ENCODE results near the gene CRY1. TPM values are rescaled to one million over a fixed set of nuclear protein-coding genes. Genes with fewer than 3 reads are reported as not detected.
"Not testable (repeated sequence)": the region's sequence is repeated elsewhere in the genome, so short reads cannot be mapped to it uniquely, and the experiment has no call there.

CRY1 gene
- total RNA-seq, 2 donors from 2014 or later: 9.5 to 17.2 TPM

DNA sequence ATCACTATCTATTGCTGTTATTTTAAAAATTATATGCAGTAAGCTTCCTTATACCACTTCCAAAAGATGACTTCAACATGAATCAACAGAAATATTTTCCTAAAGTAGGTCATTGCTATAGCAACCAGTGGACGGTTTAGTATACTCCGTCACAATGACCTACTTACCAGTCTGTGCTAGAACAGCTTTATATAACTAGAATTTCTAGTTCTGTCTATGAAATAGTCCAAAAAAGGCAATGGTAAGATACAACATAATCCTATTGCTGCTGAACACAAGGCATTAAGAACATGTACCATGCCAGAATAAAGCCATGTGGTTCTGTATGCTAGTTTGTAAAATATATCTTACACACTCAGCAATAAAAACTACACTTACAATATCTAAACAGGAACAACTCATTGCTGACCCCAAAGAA lies 65.7 kb downstream of the CRY1 start:
- peak; percentile 96 for ATAC-seq
- intact Hi-C loops (cut with DNase I): no loop called here
- DNase-seq: no peak

DNA sequence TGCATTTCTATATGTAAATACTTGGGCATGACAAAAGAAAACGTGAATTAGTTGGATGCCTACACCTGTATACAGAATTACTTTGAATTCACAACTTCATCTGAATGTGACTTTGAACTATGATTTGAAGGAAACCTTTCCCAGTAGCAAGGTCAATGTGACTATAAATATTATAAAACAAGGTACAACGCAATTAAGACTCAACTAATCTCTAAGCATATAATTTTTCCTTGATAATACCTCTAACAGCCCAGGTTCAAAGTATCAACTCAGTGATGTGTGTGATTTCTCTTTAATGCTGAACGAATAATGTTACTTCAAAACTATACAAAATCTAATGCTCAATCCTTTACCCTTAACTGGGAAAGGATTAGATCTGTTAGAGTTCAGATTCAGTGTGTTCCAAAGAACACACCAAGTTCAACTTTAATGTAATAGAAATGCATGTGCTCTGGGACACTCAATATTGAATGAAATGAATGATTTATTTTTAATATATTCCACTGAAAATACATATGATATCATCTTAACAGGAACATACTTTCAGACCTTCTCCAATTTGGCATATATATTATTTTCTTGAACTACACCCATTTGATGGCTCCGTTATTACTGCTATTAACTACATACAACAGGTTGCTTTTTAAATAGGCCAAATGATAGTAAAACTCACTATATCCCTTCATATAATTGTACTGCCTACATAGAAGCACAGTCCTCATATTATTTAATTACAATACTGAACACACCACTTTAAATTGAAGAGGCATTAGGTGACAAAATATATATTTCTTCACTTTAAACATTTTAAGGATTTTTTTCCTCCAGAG lies 66.3 kb downstream of the CRY1 start:
- ATAC-seq: peak in 1 of 2 donors; percentile 20
- DNase-seq: no peak
- intact Hi-C loops (cut with DNase I): no loop called here

DNA sequence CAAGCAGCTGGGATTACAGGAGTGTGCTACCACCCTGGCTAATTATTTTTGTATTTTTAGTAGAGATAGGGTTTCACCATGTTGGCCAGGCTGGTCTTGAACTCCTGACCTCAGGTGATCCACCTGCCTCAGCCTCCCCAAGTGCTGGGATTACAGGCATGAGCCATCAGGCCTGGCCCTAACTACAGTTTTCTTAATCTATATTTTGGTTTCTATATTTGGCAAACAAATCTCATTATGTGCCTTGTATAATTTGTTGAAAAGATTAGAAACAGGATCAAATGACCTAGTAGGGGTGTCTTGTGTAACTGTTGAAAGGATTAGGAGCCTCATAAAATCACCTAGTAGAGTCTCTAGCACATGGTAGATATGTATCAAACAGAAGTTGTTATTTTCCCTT lies 67.0 kb downstream of the CRY1 start:
- DNase-seq; ATAC-seq; intact Hi-C loops (cut with DNase I): not testable (repeated sequence)

DNA sequence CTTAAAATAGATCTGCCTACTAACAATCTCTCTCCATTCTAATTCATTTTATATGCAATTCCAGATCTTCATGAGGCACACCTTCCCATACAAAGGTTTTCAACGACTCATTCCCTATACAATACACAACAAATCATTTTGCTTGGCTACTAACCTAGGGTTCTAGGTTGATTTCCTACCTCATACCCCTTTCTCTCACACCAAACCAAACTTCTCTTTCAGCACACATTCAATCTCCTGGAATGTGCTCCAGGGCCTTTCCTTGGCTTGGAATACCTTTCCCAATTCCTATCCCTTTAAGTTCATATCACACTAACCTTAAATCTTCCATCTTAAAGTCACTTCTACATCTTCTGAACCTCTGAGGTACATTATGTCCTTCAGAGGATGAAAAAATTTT lies 67.7 kb downstream of the CRY1 start:
- DNase-seq (no peak), ATAC-seq (no peak)
- intact Hi-C loops (cut with DNase I): no loop called here

DNA sequence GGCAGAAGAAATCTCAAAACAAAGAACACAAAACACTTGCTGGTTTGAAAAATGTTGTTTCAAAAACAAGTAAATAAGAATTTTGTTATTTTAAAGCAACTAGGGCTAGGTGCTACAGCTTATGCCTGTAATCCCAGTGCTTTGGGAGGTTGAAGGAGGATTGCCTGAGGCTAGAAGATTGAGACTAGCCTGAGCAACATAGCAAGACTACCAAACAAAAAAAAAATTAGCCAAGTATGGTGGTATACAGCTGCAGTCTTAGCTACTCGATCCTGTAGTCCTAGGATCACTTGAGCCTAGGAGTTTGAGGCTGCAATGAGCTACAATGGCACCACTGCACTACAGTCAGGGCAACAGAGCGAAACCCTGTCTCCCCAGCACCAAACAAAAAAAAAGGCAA lies 73.8 kb downstream of the CRY1 start:
- ATAC-seq (no peak), DNase-seq (no peak)
- intact Hi-C loops (cut with DNase I): no loop called here

DNA sequence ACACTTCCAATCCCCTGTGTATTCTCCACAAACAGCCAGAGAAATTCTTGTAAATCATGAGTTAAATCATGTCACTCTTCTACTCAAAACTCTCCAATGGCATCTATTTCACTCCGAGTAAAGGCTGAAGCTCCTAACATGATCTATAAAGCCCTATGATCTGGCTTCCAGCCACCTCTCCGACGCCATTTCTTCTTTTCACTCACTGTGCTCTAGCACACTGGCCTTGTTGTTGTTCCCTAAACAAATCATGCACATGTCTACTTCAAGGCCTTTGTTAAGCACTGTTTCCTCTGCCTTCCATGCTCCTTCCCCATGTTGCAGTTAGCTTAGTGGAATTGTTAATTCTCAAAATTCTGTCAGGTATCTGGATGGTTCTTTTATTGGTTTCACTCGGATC lies 76.3 kb downstream of the CRY1 start:
- DNase-seq (no peak), ATAC-seq (no peak)
- intact Hi-C loops (cut with DNase I): no loop called here

DNA sequence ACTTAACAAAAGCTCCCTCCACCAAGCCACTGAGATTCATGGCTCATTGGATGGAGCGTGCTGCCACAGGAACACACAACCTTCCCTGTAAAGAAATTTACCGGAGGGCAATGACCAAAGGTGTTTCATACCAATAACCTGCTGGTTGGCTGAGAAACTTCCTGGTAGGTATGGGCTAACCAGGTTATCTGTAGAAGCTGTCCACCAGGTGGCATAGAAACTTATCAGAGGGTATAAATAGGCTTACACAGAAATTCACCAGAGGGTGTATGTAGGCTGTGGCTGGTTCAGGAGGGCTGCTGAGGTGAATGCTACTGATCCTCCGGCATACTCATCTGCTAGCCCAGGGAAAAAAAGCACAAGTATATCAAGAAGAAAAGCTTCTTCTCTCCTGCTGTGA lies 79.3 kb downstream of the CRY1 start:
- intact Hi-C loops (cut with DNase I): no loop called here
- peak in 1 of 2 donors; percentile 51 for ATAC-seq
- no peak for DNase-seq

DNA sequence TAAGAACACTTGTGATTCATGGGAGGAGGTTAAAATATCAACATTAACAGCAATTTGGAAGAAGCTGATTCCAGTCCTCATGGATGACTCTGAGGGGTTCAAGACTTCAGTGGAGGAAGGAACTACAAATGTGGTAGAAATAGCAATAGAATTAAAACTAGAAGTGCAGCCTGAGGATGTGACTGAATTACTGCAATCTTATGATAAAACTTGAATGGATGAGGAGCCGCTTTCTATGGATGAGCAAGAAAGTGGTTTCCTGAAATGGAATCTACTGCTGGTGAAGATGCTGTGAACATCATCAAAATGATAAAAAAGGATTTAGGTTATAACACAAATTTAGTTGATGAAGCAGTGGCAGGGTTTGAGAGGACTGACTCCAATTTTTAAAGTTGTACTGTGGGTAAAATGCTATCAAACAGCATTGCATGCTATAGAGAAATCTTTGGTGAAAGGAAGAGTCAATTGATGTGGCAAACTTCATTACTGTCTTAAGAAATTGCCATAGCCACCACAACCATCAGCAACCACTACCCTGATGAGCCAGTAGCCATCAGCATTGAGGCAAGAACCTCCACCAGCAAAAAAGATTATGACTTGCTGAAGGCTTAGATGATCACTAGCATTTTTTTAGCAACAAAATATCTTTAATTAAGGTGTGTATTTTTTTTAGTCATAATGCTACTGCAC lies 80.5 kb downstream of the CRY1 start:
- no peak for DNase-seq
- intact Hi-C loops (cut with DNase I): no loop called here
- ATAC-seq: no peak

DNA sequence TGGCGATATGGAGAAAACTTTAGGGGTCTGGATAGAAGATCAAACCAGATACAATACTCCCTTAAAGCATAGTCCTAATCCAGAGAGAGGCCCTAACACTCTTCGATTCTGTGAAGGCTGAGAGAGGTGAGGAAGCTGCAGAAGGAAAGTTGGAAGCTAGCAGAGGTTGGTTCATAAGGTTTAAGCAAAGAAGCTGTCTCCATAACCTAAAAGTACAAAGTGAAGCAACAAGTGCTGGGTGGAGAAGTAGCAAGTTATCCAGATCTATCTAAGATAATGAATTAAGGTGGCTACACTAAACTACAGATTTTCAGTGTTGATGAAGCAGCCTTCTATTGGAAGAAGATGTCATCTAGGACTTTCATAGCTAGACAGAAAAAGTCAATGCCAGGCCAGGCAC lies 81.8 kb downstream of the CRY1 start:
- no peak for ATAC-seq
- intact Hi-C loops (cut with DNase I): no loop called here
- no peak for DNase-seq

DNA sequence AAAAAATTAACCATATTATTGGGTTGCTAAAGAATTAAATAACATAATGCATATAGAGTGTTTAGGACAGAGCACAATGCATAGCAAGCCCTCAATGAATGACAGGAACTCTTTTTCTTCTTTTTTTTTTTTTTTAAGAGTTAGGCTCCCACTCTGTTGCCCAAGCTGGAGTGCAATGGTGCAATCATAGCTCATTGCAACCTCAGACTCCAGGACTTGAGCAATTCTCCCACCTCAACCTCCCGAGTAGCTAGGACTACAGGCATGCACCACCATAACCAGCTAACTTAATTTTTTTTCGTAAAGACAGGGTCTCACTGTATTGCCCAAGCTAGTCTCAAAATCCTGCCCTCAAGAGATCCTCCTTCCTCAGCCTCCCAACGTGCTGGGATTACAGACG lies 85.9 kb downstream of the CRY1 start:
- intact Hi-C loops (cut with DNase I): no loop called here
- no peak for ATAC-seq
- DNase-seq: no peak

DNA sequence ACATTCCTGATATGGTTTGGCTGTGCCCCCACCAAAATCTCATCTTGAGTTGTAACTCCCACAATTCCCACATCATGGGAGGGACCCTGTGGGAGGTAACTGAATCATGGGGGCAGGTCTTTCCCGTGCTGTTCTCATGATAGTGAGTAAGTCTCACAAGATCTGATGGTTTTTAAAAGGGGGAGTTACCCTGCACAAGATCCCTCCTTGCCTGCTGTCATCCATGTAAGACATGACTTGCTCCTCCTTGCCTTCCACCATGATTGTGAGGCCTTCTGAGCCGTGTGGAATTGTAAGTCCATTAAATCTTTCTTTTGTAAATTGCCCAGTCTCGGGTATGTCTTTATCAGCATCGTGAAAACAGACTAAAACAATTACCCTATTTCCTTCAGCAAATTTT lies 90.7 kb downstream of the CRY1 start:
- intact Hi-C loops (cut with DNase I); DNase-seq; ATAC-seq: not testable (repeated sequence)

DNA sequence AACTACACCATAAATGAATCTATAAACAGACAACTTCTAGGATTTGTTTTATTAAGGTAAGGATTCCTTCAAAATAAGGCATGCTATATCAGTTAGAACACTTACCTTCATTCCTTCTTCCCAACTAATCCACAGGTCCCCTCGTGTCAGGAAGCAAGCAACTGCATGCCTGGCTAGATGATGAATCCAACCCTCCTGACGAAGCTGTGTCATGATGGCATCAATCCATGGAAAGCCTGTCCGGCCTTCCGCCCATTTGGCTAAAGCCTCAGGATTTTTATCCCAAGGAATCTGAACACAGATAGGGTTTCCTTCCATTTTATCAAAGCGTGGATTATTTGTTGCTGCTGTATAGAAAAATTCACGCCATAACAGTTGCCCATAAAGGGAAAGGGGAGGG lies 93.9 kb downstream of the CRY1 start:
- intact Hi-C loops (cut with DNase I): no loop called here
- ATAC-seq: no peak
- no peak for DNase-seq

DNA sequence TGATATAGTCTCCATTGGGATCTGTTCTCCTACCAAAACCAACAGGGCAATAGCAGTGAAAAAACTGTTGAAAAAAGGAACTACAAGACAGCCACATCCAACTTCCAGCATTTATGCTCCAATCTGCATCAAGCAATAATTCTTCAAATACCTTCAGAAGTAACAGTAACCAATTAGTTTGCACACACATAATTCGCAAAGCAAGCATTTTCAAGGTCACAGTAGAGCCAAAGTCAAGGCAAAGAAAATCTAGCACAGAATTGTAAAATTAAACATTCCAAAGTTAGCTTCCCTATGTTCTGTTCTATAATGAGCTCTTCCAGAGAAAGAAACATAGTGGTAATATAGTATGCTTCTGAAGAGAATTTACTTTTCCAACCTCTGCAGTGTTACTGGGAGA lies 95.4 kb downstream of the CRY1 start:
- intact Hi-C loops (cut with DNase I): no loop called here
- DNase-seq (no peak), ATAC-seq (no peak)

DNA sequence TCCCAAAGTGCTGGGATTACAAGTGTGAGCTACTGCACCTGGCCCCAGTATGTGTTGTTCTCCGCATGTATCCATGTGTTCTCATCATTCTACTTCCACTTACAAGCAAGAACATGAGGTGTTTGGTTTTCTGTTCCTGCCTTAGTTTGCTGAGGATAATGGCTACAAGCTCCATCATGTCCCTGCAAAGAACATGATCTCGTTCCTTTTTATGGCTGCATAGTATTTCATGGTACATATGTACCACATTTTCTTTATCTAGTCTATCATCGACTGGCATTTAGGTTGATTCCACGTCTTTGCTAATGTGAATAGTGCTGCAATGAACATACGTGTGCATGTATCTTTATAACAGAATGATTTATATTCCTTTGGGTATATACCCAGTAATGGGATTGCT lies 97.2 kb downstream of the CRY1 start:
- intact Hi-C loops (cut with DNase I): not testable (repeated sequence)

DNA sequence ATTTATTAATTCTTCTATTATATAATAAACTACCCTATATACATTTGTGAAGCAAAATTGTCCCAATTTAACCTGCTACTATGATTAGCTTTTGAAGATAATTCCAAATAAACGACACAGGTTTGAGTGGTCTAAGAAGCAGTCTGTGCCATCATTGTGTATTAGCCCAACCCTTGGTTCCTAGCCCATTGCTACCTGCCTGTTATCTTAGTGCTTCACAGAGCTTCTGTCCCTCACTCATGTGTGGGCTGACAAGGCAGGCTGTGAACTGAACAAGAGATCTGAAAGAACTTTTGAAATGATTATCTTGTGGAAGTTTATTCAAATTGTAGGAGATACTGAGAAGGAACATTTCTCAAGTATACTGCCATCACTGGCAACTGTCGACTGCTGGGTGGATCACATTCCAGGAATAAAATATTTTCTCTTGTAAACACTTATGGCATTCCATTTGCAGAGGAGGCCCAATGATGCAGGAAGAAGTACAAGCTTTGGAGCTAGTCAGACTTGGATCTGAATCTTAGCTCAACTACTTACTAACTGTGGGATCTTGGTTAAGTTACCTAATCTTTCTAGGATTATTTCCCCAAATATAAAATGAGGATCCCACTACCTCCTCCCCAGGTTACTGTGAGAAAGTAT lies 98.6 kb downstream of the CRY1 start:
- no peak for DNase-seq
- no peak for ATAC-seq
- intact Hi-C loops (cut with DNase I): no loop called here

More for the DNA sequence above, 97.2 kb downstream of the CRY1 start:
- DNase-seq, ATAC-seq: not testable (repeated sequence)

DNA sequence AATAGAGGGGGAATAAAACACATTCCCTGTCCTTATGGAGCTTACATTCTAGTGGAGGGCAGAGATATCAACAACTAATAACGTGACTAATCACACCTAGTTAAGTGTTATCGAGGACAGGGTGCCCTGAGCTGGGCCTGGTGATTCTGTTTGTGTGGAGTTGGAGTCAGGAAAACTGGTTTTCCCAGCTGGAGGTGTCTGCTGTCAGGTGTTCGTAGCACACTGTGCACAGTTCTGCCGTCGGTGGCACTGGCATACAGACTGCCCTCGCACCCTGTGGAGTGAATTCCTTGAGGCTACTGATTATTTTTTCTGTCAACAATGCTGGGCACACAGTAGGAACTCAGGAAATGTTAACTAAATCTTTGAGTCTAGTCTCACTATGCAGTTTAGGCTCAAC lies 105.5 kb downstream of the CRY1 start:
- ATAC-seq (no peak), DNase-seq (no peak)
- intact Hi-C loops (cut with DNase I): loop anchor here in 1 of 2 donors (5.0 kb wide), 1 partner anchor 104 kb away; the partner anchor contains the start of gene CRY1

DNA sequence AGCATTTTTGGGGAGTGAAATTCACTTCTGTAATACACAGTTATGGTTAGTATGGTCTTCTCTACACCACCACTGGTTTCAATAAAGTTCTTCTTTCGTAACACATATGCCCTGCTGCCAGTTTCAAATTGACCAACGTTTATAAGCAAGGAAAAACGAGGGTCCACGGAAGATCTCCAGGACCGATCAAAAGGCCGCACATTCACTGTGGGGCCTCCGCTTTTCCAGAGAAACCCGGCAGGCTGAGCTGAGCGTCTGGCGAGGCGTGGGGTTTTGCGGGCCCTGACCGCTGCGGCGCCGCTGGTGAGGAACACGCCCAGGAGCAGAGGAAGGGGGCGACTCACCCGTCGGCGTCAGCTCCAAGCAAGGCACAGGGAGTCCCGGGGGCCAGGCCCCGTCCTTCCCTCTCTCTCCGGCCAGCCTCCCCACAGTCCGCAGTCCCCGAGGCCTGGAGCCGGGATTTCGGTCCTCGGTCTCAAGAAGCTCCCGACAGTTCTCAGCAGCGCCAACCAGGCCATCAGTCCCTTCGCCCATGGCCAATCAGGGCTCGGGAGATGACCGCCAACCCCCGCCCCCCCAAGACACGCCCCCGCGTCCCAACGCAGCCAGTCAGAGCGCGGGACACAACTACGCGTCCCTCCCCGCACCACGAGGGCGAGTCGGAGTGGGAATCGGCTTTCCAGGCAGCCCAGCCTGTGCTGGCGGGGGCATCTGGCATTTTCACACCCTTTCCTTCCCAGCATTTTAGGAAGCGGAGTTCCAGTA lies 106.5 kb downstream of the CRY1 start, which contains the start of gene MTERF2:
MTERF2 (minus strand) TSS at position 522 of the 765 bp plus-strand sequence. CDS start 8,432 bp downstream, outside the sequence.
- DNase-seq: peak; percentile 95
- intact Hi-C loops (cut with DNase I): loop anchor here in 1 of 2 donors (5.0 kb wide), 1 partner anchor 105 kb away; the partner anchor contains the start of gene CRY1

DNA sequence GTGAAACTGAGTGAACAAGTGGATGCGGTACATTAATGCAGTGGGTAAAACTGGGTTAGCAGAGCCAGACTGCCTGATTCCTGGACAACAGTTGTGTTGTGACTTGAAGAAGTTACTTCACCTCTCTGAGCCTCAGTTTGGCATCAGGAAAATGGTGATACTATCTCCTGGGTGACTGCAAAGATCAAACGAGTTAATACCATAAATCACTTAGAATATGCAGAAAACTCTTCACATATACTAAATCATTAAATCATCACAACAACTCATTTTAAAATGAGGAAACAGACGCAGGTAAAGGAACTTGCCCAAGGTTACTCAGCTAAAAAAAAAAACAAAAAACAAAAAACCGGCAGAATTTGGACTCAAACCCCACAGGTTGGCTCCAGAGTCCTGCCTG lies 107.2 kb downstream of the CRY1 start:
- intact Hi-C loops (cut with DNase I): loop anchor here in 1 of 2 donors (5.0 kb wide), 1 partner anchor 106 kb away; the partner anchor contains the start of gene CRY1
- DNase-seq: no peak
- ATAC-seq: no peak

More for the DNA sequence above, 106.5 kb downstream of the CRY1 start, which contains the start of gene MTERF2:
- peak; percentile 99 for ATAC-seq

DNA sequence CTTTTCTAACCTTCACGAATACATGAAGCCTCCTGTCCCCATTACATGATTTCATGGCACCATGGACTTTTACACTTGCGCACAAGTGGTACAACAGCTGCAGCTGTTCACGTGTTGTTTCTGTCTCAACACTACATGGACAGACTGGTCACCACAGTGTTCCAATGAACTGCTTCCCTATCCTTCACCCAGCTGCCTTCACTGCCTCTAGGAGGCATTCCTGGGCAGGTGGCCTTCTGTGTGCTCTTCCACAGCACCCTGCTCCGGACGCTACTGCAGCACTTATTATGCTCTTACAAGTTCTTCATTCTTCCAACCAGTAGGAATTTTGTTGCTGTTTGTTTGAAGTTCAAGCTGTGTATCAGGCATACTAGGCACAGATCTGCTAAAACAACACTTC lies 107.9 kb downstream of the CRY1 start:
- DNase-seq (no peak), ATAC-seq (no peak)
- intact Hi-C loops (cut with DNase I): loop anchor here in 1 of 2 donors (5.0 kb wide), 1 partner anchor 107 kb away; the partner anchor contains the start of gene CRY1
